Stimulated activated naive CD8-positive, alpha-beta T cell treated with anti-CD3 and anti-CD28 coated beads, Interleukin-15, amount 100 ng/mL, for 72 hours (primary cell): ENCODE data around the gene PPFIBP2.

Experiments used
- ATAC-seq: fragments of 150-1000 bp; cut with Tn5 transposase; 2 replicates; pipeline ENCODE4 v1.10.0; 2021; ENCODE audit warnings: mild to moderate bottlenecking, moderate library complexity
- DNase-seq, 2 donors: peaks; one replicate each; pipeline ENCODE4 v3.0.0; 2021 to 2022
- H3K27ac Mint-ChIP-seq, 2 donors: one replicate each; pipeline ENCODE4 v1.8.0; 2022; ENCODE audit warnings: mild to moderate bottlenecking in 2 of 2, mixed read lengths in 2 of 2, moderate library complexity in 2 of 2
- H3K27me3 Mint-ChIP-seq: one replicate; pipeline ENCODE4 v1.8.0; 2022; ENCODE audit warnings: mixed read lengths
- H3K4me1 Mint-ChIP-seq: one replicate; pipeline ENCODE4 v1.8.0; 2022; ENCODE audit warnings: mild to moderate bottlenecking, mixed read lengths
- H3K4me3 Mint-ChIP-seq, 2 donors: one replicate each; pipeline ENCODE4 v1.8.0; 2022; ENCODE audit warnings: mild to moderate bottlenecking in 2 of 2, mixed read lengths in 2 of 2, moderate library complexity in 1 of 2
- H3K9me3 Mint-ChIP-seq, 2 donors: one replicate each; pipeline ENCODE4 v1.8.0; 2022; ENCODE audit warnings: mixed read lengths in 2 of 2

Gene PPFIBP2

GRCh38 chr11:7548659-7549274 lies 35.0 kb downstream of the PPFIBP2 start:
- H3K27ac Mint-ChIP-seq = no peak overlapping the region
- ATAC-seq = peak; percentile 75
- H3K4me1 Mint-ChIP-seq = peaks cover 5% of the 10 kb centered on the region
- H3K27me3 Mint-ChIP-seq = no peaks in the 10 kb centered on the region
- no peaks in the 10 kb centered on the region for H3K9me3 Mint-ChIP-seq
- peak in 1 of 2 donors; percentile 21 for DNase-seq
- H3K4me3 Mint-ChIP-seq = no peak overlapping the region

GRCh38 chr11:7549681-7550080 lies 35.9 kb downstream of the PPFIBP2 start:
- Mint-ChIP-seq H3K4me3 (no peak overlapping the region), H3K27ac (no peak overlapping the region)
- no peak for ATAC-seq

GRCh38 chr11:7551571-7551970 lies 37.8 kb downstream of the PPFIBP2 start:
- no peak overlapping the region for H3K4me3 Mint-ChIP-seq
- H3K27ac Mint-ChIP-seq = no peak overlapping the region
- no peaks in the 10 kb centered on the region for H3K27me3 Mint-ChIP-seq
- no peaks in the 10 kb centered on the region for H3K9me3 Mint-ChIP-seq
- DNase-seq (no peak), ATAC-seq (no peak)
- H3K4me1 Mint-ChIP-seq = peaks cover 5% of the 10 kb centered on the region

More at GRCh38 chr11:7549681-7550080, 35.9 kb downstream of the PPFIBP2 start:
- Mint-ChIP-seq H3K27me3 (no peaks in the 10 kb centered on the region), H3K4me1 (peaks cover 5% of the 10 kb centered on the region), H3K9me3 (no peaks in the 10 kb centered on the region)
- no peak for DNase-seq

DNA sequence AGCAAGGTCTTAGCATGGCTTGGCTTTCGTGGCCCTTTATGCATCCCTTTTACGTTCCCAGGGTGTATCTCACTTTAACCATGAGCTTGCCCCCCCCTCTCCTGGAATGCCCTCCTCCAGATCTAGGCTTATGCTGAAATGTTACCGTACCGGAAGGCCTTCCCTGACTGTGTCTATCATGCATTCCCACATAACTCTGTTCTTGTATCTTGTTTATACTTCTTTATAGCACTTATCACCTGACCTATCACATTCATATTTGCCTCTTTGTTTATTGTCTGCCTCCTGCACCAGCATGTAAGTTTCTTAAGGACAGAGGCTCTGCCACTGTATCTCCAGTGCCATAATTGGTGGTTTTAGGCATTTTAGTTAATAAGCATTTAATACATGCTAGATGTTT lies 38.9 kb downstream of the PPFIBP2 start:
- H3K27ac Mint-ChIP-seq = no peak overlapping the region
- DNase-seq (no peak), ATAC-seq (no peak)
- no peaks in the 10 kb centered on the region for H3K9me3 Mint-ChIP-seq
- H3K4me3 Mint-ChIP-seq = no peak overlapping the region
- H3K4me1 Mint-ChIP-seq = peaks cover 5% of the 10 kb centered on the region
- H3K27me3 Mint-ChIP-seq = no peaks in the 10 kb centered on the region

DNA sequence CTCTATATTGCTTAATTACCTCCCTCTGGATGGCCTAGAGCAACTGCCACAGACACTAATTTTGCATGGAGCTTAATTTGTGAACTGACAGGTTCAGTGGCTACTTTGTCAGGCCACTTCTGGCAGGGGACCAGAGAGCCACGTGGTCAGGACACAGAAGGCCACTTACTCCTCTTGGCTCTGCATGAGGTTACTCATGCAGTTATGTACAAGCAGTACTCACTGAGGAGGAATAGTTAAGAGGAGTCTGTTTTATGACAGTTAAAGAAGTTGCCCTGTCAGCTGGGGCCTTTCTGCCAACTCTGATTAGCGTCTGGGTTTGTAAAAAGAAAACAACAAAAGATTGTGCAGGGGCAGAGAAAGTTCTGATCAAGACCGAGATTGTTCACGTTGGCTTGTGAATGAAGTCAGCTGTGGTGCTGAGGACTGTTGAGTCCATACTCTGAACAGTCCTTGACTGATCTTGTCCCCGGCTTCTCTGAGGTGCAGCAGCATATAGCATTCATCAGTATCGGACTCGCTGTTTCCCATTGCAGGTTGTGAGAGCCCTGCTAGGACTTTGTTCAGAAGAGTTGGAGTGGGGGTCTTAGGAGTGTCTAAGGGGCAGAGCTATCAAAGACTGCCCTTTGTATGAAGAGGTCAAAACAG lies 41.4 kb downstream of the PPFIBP2 start:
- Mint-ChIP-seq H3K27ac (no peak overlapping the region), H3K4me3 (no peak overlapping the region)
- DNase-seq = no peak

GRCh38 chr11:7558046-7558445 lies 44.2 kb downstream of the PPFIBP2 start:
- no peak for DNase-seq
- H3K9me3 Mint-ChIP-seq = no peaks in the 10 kb centered on the region
- H3K27me3 Mint-ChIP-seq = no peaks in the 10 kb centered on the region
- no peak overlapping the region for H3K27ac Mint-ChIP-seq
- ATAC-seq = no peak
- H3K4me1 Mint-ChIP-seq = peaks cover 6% of the 10 kb centered on the region
- no peak overlapping the region for H3K4me3 Mint-ChIP-seq

More for the DNA sequence above, 41.4 kb downstream of the PPFIBP2 start:
- Mint-ChIP-seq H3K4me1 (peaks cover 6% of the 10 kb centered on the region), H3K27me3 (no peaks in the 10 kb centered on the region), H3K9me3 (no peaks in the 10 kb centered on the region)
- ATAC-seq = peak; percentile 23

DNA sequence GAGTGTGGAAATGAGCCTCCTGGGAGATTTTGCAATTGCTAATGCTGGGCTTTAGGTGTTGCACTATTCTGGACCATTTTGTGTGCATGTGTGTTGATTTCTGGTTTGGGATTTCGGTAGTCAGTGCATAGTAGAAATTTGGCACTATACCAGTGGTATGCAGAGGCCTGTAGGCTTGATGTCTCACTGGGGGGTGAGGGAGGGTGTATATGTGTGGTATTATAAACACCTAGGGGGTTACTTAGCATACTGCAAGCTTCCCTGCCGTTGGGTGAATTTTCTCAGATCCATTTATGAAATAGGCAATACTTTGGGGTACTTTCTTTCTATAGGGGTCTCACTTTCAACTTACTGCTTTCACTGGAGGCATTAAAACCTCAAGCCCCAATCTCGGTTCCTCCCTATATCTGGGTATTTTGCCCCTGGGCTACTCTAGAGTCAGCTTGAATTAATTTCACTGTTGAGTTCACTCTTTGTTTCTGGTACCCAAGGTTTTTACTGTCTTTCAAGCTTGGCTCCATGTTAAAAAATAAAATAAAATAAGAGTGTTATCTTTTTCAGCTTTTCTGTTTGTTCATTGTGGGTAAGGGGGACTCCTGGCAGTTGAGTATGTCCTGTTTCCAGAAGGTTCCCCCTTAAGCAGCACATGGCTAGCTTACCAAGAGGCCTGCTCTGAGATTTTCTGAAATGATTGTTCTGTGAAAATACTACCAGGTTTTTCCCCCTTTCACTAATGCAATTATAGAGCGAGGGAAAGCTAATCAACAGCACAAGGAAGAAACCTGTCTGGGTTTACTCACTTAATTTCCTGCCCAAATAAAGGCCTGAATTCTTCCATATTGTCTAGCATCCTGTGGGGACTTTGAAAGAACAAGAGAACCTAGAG lies 45.8 kb downstream of the PPFIBP2 start:
- ATAC-seq (no peak), DNase-seq (no peak)
- peaks cover 6% of the 10 kb centered on the region for H3K4me1 Mint-ChIP-seq
- H3K9me3 Mint-ChIP-seq = no peaks in the 10 kb centered on the region
- H3K27me3 Mint-ChIP-seq = no peaks in the 10 kb centered on the region
- H3K27ac Mint-ChIP-seq = no peak overlapping the region
- H3K4me3 Mint-ChIP-seq = no peak overlapping the region

- Mint-ChIP-seq H3K9me3 (no peaks in the 10 kb centered on the region), H3K4me1 (peaks cover 6% of the 10 kb centered on the region), H3K27ac (no peak overlapping the region), H3K4me3 (no peak overlapping the region), H3K27me3 (no peaks in the 10 kb centered on the region)
- DNase-seq = no peak
- no peak for ATAC-seq
These were observed 47.8 kb downstream of the PPFIBP2 start for GRCh38 chr11:7561562-7561961.

GRCh38 chr11:7563281-7563680 lies 49.5 kb downstream of the PPFIBP2 start:
- DNase-seq (no peak), ATAC-seq (no peak)
- Mint-ChIP-seq H3K4me3 (no peak overlapping the region), H3K9me3 (no peaks in the 10 kb centered on the region), H3K27ac (no peak overlapping the region), H3K27me3 (no peaks in the 10 kb centered on the region), H3K4me1 (peaks cover 6% of the 10 kb centered on the region)

GRCh38 chr11:7564803-7565202 lies 51.0 kb downstream of the PPFIBP2 start:
- DNase-seq (no peak), ATAC-seq (no peak)
- H3K4me3 Mint-ChIP-seq = no peak overlapping the region
- H3K9me3 Mint-ChIP-seq = no peaks in the 10 kb centered on the region
- H3K4me1 Mint-ChIP-seq = no peaks in the 10 kb centered on the region
- no peak overlapping the region for H3K27ac Mint-ChIP-seq
- H3K27me3 Mint-ChIP-seq = no peaks in the 10 kb centered on the region

GRCh38 chr11:7567311-7567710 lies 53.5 kb downstream of the PPFIBP2 start:
- Mint-ChIP-seq H3K27me3 (peaks cover 12% of the 10 kb centered on the region), H3K4me3 (no peak overlapping the region), H3K9me3 (no peaks in the 10 kb centered on the region), H3K4me1 (no peaks in the 10 kb centered on the region), H3K27ac (no peak overlapping the region)
- DNase-seq (no peak), ATAC-seq (no peak)

- Mint-ChIP-seq H3K9me3 (no peaks in the 10 kb centered on the region), H3K4me1 (no peaks in the 10 kb centered on the region), H3K4me3 (no peak overlapping the region), H3K27me3 (peaks cover 12% of the 10 kb centered on the region), H3K27ac (peak overlapping the region in 1 of 2 donors; percentile 29)
- DNase-seq (no peak), ATAC-seq (no peak)
These were observed 55.2 kb downstream of the PPFIBP2 start for GRCh38 chr11:7569044-7569443.

DNA sequence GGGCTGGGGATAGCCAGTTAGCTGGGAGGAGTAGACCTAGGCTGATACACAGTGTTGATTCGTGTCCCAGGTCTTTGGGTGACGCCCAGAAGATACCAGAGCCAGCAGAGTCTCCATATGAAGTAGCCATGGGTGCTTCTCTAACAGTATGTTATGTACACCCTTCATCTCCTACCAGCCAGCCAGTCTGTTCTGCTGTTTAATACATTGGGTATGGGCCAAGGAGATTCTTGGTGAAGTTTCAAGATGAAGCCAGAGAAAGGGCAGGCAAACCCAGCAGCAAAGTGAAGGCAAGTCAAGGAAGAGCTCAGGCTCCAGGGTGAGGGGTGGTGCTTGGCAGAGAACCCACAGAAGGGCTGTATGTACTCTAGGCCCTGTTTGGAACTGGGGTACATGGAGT lies 56.4 kb downstream of the PPFIBP2 start:
- no peak for DNase-seq
- Mint-ChIP-seq H3K4me1 (no peaks in the 10 kb centered on the region), H3K27ac (no peak overlapping the region), H3K9me3 (no peaks in the 10 kb centered on the region), H3K4me3 (no peak overlapping the region), H3K27me3 (peaks cover 17% of the 10 kb centered on the region)
- no peak for ATAC-seq

DNA sequence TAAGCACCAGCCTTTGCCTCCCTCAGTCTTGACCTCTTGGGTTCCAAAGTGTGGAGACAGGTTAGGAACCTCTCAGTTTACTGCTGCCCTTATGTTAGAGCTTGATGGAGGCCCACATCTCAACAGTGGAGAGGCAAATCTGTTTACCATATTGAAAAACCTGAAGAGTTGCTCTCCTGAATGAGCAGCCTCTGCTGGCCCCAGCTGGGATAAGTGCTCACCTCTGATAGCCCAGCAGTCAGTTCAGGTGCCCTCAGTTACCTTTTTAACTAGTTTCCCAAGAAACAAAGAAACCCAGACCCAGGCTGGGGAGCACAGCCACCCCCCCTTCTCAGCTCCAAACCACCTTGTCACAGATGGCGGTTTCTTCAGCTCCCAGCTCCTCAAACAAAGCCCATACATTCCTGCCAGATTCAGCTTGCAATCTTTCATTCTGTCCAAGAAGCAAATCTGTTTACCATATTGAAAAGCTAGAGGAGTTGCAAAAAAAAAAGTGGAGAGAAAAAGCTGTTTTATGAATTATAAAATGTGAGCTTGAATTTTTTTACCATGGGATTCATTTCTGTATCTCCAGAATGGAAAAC lies 57.2 kb downstream of the PPFIBP2 start:
- Mint-ChIP-seq H3K4me3 (no peak overlapping the region), H3K27me3 (peaks cover 25% of the 10 kb centered on the region), H3K27ac (no peak overlapping the region), H3K4me1 (peaks cover 8% of the 10 kb centered on the region), H3K9me3 (no peaks in the 10 kb centered on the region)
- DNase-seq (no peak), ATAC-seq (no peak)

- Mint-ChIP-seq H3K4me3 (no peak overlapping the region), H3K27me3 (peaks cover 31% of the 10 kb centered on the region), H3K9me3 (no peaks in the 10 kb centered on the region), H3K4me1 (peaks cover 14% of the 10 kb centered on the region), H3K27ac (no peak overlapping the region)
- no peak for ATAC-seq
- DNase-seq = no peak
These were observed 57.8 kb downstream of the PPFIBP2 start for GRCh38 chr11:7571640-7572000.
